GM18499 (cell line): ENCODE measurements around the gene VSIG10L.

Experiments
- ATAC-seq: cut with Tn5 transposase; IDR thresholded peaks from one replicate; pipeline ENCODE4 v1.9.1; 2021; ENCODE audit warnings: moderate number of reproducible peaks; ENCODE audit not compliant: insufficient read depth, unreplicated experiment

The VSIG10L gene

DNA sequence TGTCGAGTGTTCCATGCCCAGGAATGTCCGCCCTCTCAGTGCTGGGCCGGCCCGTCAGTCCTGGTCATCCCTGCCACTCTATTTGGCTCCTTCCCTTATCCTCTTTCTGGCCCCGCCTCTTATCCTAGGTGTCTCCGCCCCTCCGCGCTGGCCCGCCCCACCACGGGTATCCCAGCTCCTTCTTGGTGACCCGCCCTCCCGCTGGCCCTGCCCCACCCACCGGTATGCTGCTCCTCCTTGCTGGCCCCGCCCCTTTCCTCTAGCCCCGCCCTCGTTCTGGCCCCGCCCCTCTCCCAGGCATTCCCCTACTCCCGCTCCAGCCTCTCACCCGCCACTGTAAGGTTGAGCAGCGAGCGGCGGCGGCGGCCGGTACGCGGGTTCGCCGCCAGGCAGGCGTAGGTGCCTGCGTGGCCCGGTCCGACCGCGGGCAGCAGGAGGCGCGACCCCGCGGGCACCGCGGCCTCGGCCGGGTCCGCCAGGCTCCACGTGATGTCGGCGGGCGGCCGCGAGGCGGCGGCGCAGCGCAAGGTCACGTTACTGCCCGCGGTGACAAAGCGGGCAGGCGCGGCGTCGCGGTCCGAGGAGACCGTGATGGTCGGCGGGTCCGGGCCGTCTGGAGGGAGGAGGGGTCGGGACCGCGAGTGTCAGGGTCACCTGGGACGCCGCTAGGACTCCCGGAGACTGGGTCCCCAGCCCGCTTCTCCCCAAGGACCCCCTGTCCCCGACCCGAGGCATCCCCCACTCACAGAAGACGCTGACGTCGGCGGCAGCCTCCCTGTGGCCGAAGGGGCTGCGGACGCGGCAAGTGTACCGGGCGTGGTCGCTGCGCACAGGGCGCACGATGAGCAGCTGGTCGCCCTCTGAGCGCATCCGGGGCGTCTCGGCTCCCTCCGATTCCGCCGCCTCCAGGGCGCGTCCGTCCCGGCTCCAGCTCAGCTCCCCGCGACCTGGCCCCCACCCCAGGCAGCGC lies 2.0 kb downstream of the VSIG10L start:
- no peak for ATAC-seq

DNA sequence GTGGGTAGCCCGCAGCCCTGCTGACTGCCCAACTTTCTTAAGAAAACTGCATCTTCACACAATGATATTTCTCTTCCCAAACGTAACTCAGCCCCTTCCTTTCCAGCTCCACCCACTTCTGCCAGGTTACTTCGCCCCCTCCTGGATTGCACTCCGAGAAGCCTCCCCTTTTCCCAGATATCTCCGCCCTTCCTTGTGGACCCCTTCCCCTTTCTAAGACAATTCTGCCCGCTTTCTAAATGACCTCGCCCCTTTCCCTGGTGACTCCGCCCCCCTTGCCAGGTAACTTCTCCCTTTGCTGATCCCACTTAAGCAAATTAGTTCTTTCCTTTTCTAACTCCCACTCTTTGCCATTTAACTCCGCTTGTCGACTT lies 2.6 kb downstream of the VSIG10L start:
- no peak for ATAC-seq

DNA sequence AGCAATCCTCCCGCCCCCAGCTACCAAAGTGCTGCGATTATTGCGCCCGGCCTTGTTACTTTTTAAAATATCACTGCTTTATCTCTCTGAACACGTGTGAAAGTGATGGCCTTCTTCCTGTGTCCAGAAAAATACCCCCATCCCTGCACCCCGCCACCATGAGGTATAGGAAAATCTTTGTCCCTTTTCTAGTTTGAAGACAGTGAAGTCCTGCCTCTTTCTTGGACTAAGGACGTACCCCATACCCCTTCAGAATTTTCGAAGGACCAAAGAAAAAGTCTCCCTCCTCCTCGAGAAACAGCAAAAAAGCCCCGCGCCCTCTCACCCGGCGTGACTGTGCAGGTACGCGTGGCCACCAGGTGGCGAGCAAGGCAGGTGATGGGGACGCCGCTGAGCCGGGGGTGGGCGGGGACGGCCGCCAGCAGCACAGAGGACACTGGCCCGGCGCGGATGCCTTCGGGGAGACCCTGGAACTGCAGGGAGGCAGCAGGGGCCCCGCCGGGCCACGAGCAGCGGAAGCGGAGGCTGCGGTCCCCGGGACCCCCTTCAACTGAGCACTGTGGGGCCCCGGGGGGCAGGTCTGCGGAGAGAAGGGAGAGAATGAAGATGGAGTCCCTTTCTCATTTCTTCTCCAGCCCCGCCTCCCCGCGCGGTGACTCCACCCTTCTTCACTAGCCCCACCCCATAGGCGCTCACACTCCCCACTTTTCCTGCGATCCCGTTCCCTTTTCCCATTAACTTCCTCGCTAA lies 3.2 kb downstream of the VSIG10L start:
- no peak for ATAC-seq

GRCh38 chr19:51337861-51338562 lies 3.9 kb downstream of the VSIG10L start:
- ATAC-seq, result no peak

GRCh38 chr19:51337141-51337860 lies 4.6 kb downstream of the VSIG10L start:
- ATAC-seq, result no peak

GRCh38 chr19:51333836-51334460 lies 8.0 kb downstream of the VSIG10L start:
- ATAC-seq, result no peak

DNA sequence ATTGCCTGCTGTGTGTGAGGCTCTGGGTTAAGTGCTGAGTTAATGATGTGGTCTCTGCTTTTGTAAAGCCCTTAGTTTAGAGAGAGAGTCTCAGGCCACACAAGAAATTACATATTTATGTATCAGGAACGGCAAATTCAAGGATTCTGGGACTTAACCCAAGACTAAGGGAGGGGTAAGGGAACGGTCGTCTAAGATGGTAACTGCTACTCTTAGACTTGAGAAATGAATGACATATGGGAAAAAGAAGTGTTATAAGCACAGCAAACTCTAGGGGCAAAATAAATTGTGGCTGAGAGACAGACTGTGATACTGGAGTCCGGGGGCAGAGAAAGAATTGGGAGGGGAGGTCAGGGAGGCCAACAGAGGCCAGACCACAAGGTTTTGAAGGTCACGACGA lies 10.2 kb downstream of the VSIG10L start:
- ATAC-seq, result no peak

DNA sequence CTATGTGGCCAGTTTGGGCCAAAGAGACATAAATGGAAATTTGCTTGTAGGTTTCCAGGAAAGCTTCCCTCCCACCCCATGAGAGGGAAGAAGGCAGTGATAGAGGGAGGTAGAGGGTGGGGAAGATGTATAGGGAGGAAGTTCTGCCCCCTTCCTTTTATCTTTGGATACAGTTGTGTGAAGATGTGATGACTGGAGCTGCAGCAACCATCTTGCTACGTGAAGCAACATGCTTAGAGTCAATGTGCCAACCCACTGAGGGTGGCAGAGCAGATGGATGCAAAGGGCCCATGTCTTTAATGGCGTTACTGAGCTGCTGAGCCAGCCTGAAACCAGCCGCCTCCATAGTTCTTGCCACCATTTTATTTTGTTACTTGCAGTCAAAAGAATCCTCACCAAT lies 10.7 kb downstream of the VSIG10L start:
- ATAC-seq, result no peak

- ATAC-seq, result no peak
Observed at GRCh38 chr19:51330366-51330765, 11.6 kb downstream of the VSIG10L start.

GRCh38 chr19:51329411-51329810 lies 12.5 kb downstream of the VSIG10L start:
- ATAC-seq, result no peak

DNA sequence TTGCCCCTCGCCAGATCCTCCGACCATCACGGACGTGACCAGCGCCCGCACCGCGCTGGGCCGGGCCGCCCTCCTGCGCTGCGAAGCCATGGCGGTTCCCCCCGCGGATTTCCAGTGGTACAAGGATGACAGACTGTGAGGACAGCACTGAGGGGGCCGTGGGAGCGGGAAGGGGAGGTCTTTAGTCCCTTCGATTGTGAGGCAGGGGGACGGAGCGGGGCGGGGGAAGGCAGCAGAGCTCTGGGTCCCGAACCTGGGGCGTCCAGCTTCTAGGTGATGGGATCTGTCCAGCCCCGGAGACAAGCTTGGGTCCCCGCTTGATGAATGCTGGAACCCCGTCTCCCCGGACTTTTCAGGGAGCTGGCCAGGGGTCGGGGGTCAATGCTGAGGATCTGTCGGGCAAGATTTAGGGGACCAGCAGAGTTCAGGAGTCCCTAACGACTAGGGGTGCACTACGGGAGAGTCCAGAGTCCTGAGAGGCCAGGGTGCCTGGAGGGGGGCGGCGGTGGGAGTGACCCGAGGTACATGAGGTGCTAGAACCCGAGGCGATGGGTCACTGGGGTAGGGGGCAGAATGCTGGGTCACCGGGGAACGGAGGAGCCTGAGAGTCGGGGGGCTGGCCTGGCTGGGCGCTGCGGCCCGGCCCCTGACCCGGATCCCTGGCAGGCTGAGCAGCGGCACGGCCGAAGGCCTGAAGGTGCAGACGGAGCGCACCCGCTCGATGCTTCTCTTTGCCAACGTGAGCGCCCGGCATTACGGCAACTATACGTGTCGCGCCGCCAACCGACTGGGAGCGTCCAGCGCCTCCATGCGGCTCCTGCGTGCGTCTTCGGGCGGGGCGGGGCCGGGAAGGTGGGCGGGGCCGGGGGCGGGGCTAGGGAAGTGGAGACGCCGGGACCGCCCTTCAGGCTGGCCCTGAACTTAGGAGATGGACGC lies 14.6 kb downstream of the VSIG10L start:
- no peak for ATAC-seq

DNA sequence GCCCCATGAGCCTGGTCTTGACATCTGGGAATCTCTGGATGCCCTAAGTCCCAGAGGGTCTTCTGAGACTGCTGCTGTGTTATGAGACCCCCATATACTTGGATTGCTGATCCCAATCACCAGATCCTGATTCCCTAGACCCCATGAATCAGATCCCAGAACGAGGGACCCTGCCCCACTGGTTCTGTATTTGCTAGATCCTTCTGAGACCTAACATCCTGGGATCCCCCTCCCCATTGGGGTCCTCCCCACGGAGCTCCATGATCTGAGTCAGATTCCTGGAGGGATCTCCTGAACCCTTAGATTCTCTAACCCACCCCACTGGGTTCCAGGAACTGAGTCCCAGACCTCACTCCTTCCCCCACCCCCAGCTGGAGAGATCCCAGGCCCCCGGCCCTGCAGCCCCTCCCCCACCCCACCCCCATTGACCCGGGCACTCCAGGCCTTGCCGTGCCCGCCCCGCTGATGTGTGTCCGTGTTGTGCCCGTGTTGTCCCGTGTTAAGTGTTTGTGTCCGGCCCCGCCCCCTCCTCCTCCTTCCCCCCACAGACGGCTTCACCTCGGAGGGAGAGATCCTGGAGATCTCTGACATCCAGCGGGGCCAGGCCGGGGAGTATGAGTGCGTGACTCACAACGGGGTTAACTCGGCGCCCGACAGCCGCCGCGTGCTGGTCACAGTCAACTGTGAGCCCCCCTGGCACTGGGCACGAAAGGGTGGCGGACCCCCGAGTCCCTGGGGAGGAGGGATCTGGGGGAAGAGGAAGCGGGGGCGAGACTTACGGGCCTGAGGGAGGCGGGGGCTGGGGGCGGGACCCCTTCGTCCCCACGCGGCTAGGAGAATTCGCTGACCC lies 15.5 kb downstream of the VSIG10L start:
- ATAC-seq, result no peak

- ATAC-seq, result no peak
Observed at GRCh38 chr19:51325161-51325976, 16.6 kb downstream of the VSIG10L start.

GRCh38 chr19:51324167-51324481 lies 17.8 kb downstream of the VSIG10L start:
- no peak for ATAC-seq

GRCh38 chr19:51323481-51324166 lies 18.3 kb downstream of the VSIG10L start:
- ATAC-seq, result no peak

DNA sequence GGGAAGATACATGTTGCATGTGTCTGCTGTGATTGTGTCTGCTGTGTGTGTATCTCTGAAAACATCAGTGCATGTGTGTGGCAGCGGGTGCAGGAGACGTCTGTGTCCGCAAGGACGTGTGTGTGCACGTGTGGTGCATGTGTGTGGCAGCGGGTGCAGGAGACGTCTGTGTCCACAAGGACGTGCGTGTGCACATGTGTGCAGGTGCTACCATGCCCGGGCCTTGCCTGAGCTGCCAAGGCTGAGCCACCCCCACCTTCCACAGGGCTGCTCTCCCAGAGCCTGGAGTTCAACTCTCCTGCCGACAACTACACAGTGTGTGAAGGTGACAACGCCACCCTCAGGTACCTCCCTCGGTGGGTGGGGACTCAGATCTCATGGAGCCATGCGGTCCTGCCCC lies 20.1 kb downstream of the VSIG10L start:
- ATAC-seq, result no peak

DNA sequence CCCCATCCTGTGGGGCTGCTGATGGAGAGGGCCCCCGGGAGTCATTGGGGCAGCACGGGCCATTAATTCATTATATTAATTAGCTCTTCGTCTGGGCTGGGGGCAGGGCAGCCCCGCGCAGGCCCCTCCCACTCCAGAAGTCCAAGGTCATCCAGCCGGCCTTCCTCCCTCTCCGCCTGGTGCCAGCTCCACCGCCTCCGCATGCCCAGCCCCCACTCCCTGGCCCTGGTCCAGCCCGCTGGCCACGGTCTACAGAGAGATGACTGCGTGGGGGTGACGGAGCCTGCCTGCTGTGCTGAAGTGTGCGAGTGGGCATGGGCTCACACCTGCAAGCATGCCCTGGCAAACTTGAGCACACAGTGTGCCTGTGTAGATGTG lies 21.7 kb downstream of the VSIG10L start:
- ATAC-seq, result no peak
